Adrenal gland (tissue), 12 donors: Measurements from ENCODE around the gene ALDOB. TPM values are rescaled to one million over a fixed set of nuclear protein-coding genes. Genes with fewer than 3 reads are reported as not detected.

Experiments used
- DNase-seq, 7 donors: peaks; one replicate each; pipeline ENCODE4 v3.0.0-alpha.2; 2019 to 2020
- H3K27ac ChIP-seq, 5 donors: fragments of 200-600 bp; sonication (generic) in 4 of 5; 1 replicate in 3 of 5; 2 replicates in 2 of 5; pipeline versions ENCODE4 v1.5.1 to v1.8.0; 2016 to 2020; ENCODE audit warnings: mild to moderate bottlenecking in 1 of 5
- H3K27me3 ChIP-seq: fragments of 200-600 bp; 2 replicates; pipeline ENCODE4 v1.8.0; 2021
- H3K36me3 ChIP-seq, 2 donors: fragments of 200-600 bp; replicated peaks in 1 of 2; 1 replicate in 1 of 2; 2 replicates in 1 of 2; pipeline versions ENCODE4 v1.5.1 to v1.8.0; 2018 to 2022
- H3K4me1 ChIP-seq, 2 donors: fragments of 200-600 bp; replicated peaks in 1 of 2; 1 replicate in 1 of 2; 2 replicates in 1 of 2; pipeline versions ENCODE4 v1.5.1 to v1.8.0; 2018 to 2021
- H3K4me3 ChIP-seq, 4 donors: fragments of 200-600 bp; sonication (generic) in 3 of 4; one replicate each; pipeline ENCODE4 v1.5.1; 2016 to 2018
- H3K9me3 ChIP-seq, 3 donors: fragments of 200-600 bp; sonication (generic) in 1 of 3; replicated peaks in 1 of 3; 1 replicate in 2 of 3; 2 replicates in 1 of 3; pipeline versions ENCODE4 v1.5.1 to v1.8.0; 2016 to 2021
- POLR2A ChIP-seq, 2 donors: fragments of 450-650 bp; IDR thresholded peaks; one replicate each; pipeline ENCODE4 v1.6.1; 2017; ENCODE audit warnings: antibody characterized with exemption in 2 of 2, mild to moderate bottlenecking in 2 of 2, moderate library complexity in 1 of 2
- WGBS, 4 donors: extraction: QIAGEN DNeasy Blood & Tissue Kit in 2 of 4; methylation state at CpG; one replicate each; pipeline versions ENCODE4 v1.1.5 to v1.1.7; 2013 to 2017; 5-methylcytosine and 5-hydroxymethylcytosine counted together
- intact Hi-C, 2 donors: fragments of 100-400 bp; cut with DNase I; formaldehyde crosslinking; loops; one replicate each; pipeline versions ENCODE4 v1.14.1 to v1.15.0; 2022 to 2023
- polyA plus RNA-seq, 3 donors: library from polyadenylated mRNA; stranded (reverse); fragments of 200-250 nt in 2 of 3; fragments of 350-450 nt in 1 of 3; fragmentation: Illumina TruSeq in 1 of 3; extraction: RNeasy Lipid Tissue Mini Kit (QIAGEN cat#74804) in 1 of 3; gene quantifications; one replicate each; pipeline ENCODE4 v1.2.3, GENCODE V29; 2013 to 2014
- total RNA-seq, 9 donors: library from RNA; depleted of rRNA in 4 of 9; stranded (reverse); fragments of >200 nt in 4 of 9; fragments of 120-200 nt in 1 of 9; fragmentation: NEBNext Ultra II Directional in 1 of 9; extraction: Animal tissue kit (Norgen Biotek cat#: 25700) in 1 of 9; gene quantifications; one replicate each; pipeline versions ENCODE4 v1.1.0 to v1.2.4, GENCODE V29; 2013 to 2023
- TF ChIP-seq, protein P1 (sequence below), 6 experiments: fragments of 450-650 bp in 4 of 6; fragments of 200-600 bp in 2 of 6; sonication (generic) in 1 of 6; IDR thresholded peaks; 1 replicate in 5 of 6; 2 replicates in 1 of 6; pipeline versions ENCODE4 v1.5.1 to v1.8.0; 2016 to 2021; ENCODE audit warnings: antibody characterized with exemption in 6 of 6, mild to moderate bottlenecking in 2 of 6, moderate library complexity in 1 of 6
- donor health status: healthy with polysubstance abuse.
- donor health status: Bipolar disorder and iron deficiency.
- donor health status: DM: yes; HTN: yes; CAD: no.
- donor health status: DM: no; HTN: no; CAD: no.
- donor health status: DM: no; HTN: no; CAD: no.
- donor health status: DM: yes; HTN: yes; CAD: no.

The ALDOB gene
- total and polyA plus RNA-seq, 12 donors = 0.74 to 6.3 (median 2.1) TPM

DNA sequence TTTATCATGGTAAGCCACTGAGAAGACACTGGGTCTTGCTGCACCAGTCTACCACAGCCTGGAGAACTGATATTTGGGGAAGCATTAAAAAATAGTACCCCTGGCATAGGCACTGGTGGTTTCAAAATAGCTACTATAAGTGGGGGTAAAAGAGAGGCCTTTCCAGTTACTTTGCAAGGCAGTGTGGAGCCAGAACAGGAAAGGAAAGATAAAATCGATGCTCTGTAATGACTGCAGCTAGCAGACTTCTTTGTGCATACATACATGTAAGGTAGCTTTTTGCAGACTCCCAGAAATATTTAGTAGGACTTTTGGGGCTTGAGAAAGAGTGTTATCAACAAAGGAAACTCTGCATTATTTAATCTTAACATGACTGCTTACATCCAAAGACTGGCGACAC lies 31.3 kb upstream of the ALDOB start:
- Histone ChIP-seq H3K36me3 (no peaks in the 10 kb centered on the region), H3K27ac (no peak overlapping the region), H3K27me3 (no peaks in the 10 kb centered on the region), H3K4me1 (no peaks in the 10 kb centered on the region), H3K9me3 (no peaks in the 10 kb centered on the region), H3K4me3 (no peak overlapping the region)
- TF ChIP-seq POLR2A (IDR thresholded peaks at IDR 0.05) = no peak
- TF ChIP-seq, protein P1, sequence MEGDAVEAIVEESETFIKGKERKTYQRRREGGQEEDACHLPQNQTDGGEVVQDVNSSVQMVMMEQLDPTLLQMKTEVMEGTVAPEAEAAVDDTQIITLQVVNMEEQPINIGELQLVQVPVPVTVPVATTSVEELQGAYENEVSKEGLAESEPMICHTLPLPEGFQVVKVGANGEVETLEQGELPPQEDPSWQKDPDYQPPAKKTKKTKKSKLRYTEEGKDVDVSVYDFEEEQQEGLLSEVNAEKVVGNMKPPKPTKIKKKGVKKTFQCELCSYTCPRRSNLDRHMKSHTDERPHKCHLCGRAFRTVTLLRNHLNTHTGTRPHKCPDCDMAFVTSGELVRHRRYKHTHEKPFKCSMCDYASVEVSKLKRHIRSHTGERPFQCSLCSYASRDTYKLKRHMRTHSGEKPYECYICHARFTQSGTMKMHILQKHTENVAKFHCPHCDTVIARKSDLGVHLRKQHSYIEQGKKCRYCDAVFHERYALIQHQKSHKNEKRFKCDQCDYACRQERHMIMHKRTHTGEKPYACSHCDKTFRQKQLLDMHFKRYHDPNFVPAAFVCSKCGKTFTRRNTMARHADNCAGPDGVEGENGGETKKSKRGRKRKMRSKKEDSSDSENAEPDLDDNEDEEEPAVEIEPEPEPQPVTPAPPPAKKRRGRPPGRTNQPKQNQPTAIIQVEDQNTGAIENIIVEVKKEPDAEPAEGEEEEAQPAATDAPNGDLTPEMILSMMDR (IDR thresholded peaks at IDR 0.05) = no peak
- DNase-seq = no peak
- WGBS, 4 donors = 87 to 100% (median 93%) methylated on average over 2 of the region's 2 CpGs
- intact Hi-C loops = loop anchor here in 1 of 2 donors (5.0 kb wide), 1 partner anchor 55 kb away; no protein-coding TSS in a partner anchor

DNA sequence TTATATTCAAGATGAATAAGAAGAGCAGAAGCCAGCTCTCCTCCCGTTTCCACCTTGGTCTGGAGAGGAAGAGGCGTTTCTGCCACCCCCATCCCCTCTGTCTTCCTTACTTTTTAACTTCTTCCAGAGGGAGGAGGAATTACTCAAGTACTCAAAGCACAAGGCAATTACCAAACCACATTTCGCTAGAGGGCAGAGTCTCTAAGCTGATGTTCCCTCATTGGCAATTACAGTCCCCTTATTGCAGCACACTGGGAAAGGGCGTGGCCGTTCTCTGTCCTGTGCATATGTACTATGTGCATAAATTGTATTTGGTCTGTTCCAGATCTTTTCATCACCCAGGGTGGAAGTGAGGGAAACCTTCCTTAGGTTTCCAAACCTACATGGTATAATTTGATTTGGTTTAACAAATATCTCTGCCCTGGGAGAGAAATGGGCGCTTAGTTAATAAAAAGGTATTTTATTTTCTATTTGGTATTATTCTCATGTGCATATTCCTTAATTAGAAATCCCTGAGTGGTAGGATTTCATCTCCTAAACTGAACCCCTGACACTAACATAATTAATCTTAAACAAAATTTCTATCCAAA lies 29.8 kb upstream of the ALDOB start:
- H3K9me3 ChIP-seq = no peaks in the 10 kb centered on the region
- H3K4me3 ChIP-seq = no peak overlapping the region
- TF ChIP-seq, protein P1 (IDR thresholded peaks at IDR 0.05) = peak; percentile 17 to 52 (median 44)
- TF ChIP-seq POLR2A (IDR thresholded peaks at IDR 0.05) = no peak
- no peaks in the 10 kb centered on the region for H3K27me3 ChIP-seq
- 33 to 41% (median 36%) methylated on average over 6 of the region's 6 CpGs for WGBS, 4 donors
- intact Hi-C loops = loop anchor here in 1 of 2 donors (5.0 kb wide), 1 partner anchor 57 kb away; no protein-coding TSS in a partner anchor
- H3K4me1 ChIP-seq = no peaks in the 10 kb centered on the region
- no peak overlapping the region for H3K27ac ChIP-seq
- H3K36me3 ChIP-seq = no peaks in the 10 kb centered on the region
- peak in 6 of 7 donors; percentile 22 to 60 (median 41) for DNase-seq

DNA sequence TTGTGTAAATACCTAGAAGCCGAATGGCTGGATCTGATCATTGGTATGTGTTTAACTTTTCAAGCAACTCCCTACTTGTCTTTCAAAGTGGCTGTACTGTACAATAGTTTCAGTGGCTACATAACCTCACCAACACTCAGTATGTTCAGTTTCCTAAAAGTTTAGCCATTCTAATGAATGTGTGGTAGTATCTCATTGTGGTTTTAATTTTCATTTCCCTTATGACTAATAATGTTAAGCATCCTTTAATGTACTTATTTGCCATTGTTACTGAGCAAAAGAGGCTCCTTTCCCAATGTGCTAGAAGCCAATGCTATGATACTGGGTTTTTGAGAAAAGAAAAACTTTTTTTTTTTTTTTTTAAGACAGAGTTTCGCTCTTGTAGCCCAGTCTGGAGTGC lies 27.8 kb upstream of the ALDOB start:
- intact Hi-C loops = no loop called here
- H3K9me3 ChIP-seq = no peaks in the 10 kb centered on the region
- H3K27ac ChIP-seq = no peak overlapping the region
- no peak for DNase-seq
- H3K27me3 ChIP-seq = no peaks in the 10 kb centered on the region
- no peak overlapping the region for H3K4me3 ChIP-seq
- TF ChIP-seq, protein P1 (IDR thresholded peaks at IDR 0.05) = no peak
- no peak for TF ChIP-seq POLR2A (IDR thresholded peaks at IDR 0.05)
- no peaks in the 10 kb centered on the region for H3K36me3 ChIP-seq
- H3K4me1 ChIP-seq = no peaks in the 10 kb centered on the region
- 85 to 92% (median 91%) methylated on average over 2 of the region's 2 CpGs for WGBS, 4 donors

DNA sequence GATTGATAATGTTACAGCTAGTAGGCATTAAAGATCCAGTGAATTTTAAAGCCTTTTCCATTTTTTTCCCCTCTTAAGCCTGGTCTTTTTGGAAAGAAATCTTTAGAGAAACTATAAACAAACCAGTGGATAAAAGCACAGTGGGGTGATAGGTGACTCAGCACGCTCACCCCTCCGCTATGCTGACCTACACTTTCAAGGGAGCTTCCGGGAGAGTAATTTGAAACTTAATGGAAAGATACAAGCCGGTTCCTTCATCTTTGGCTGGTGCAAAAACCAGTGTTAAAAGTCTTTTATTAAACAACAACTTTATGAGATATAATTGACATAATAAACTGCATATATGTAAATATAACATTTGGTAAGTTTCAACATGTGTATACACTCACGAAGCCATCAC lies 27.0 kb upstream of the ALDOB start:
- intact Hi-C loops = no loop called here
- no peaks in the 10 kb centered on the region for H3K9me3 ChIP-seq
- H3K4me1 ChIP-seq = no peaks in the 10 kb centered on the region
- peak in 2 of 7 donors; percentile 45 to 46 for DNase-seq
- H3K27me3 ChIP-seq = no peaks in the 10 kb centered on the region
- H3K27ac ChIP-seq = no peak overlapping the region
- H3K36me3 ChIP-seq = no peaks in the 10 kb centered on the region
- no peak overlapping the region for H3K4me3 ChIP-seq
- no peak for TF ChIP-seq POLR2A (IDR thresholded peaks at IDR 0.05)
- TF ChIP-seq, protein P1 (IDR thresholded peaks at IDR 0.05) = no peak
- WGBS, 4 donors = 31 to 44% (median 36%) methylated on average over 5 of the region's 5 CpGs
